Measurements from ENCODE around the gene POU6F2.
"Not testable (repeated sequence)": the region's sequence is repeated elsewhere in the genome, so short reads cannot be mapped to it uniquely, and the experiment has no call there.

POU6F2 gene

DNA sequence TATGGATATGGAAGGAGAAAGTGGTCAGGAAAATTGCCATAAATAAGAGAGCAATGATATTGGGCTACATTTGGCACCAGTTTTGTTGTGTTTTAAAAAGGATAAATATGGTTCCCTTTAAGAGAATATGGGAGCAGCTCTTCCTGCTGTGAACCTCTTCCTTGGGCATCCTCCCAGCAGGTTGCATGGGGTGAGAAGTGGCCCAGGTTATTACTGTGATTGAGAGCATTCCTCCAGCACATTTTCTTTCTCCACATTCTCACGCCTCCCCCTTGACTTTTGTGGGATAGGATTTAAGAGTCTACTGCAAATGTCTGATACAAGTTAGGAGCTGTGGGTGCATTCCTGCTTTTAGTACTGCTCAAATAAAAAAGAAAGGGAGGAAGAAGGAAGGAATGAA, 214.8 kb downstream of the POU6F2 start:
- DNase-seq (no peak), ATAC-seq (no peak)
- Mint-ChIP-seq H3K27me3 (peaks cover 3% of the 10 kb centered on the region), H3K4me1 (no peaks in the 10 kb centered on the region), H3K36me3 (ENCODE audit: low read depth) (no peaks in the 10 kb centered on the region), H3K27ac (no peak overlapping the region), H3K9me3 (no peaks in the 10 kb centered on the region), H3K4me3 (no peak overlapping the region)

- not testable (repeated sequence) for H3K27ac Mint-ChIP-seq; H3K36me3 Mint-ChIP-seq (ENCODE audit: low read depth); H3K4me3 Mint-ChIP-seq; ATAC-seq; H3K9me3 Mint-ChIP-seq; H3K4me1 Mint-ChIP-seq; H3K27me3 Mint-ChIP-seq; DNase-seq
These were observed 216.7 kb downstream of the POU6F2 start for GRCh38 chr7:39194388-39194787.

DNA sequence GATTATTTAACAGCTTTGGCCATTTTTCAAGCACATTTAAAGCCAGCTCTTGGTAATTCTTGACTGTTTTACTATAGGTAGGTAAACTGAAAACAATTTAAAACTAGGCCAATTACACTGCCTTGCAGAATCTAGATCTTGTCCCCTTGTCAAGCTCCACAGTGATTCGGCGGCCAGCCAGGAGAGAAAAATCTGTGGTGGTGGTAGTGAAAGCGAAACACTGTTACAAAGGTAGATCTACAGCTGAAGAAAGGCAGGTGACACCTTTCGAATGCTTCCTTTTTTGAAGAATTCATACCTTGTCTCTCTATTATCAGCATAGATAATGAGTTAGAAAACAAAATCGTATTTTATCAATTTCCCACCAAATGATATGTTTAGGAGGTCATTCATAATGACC, 218.3 kb downstream of the POU6F2 start:
- ATAC-seq (no peak), DNase-seq (no peak)
- peaks cover 3% of the 10 kb centered on the region for H3K27me3 Mint-ChIP-seq
- H3K36me3 Mint-ChIP-seq (ENCODE audit: low read depth) = no peaks in the 10 kb centered on the region
- no peak overlapping the region for H3K4me3 Mint-ChIP-seq
- no peaks in the 10 kb centered on the region for H3K9me3 Mint-ChIP-seq
- H3K27ac Mint-ChIP-seq = no peak overlapping the region
- no peaks in the 10 kb centered on the region for H3K4me1 Mint-ChIP-seq

DNA sequence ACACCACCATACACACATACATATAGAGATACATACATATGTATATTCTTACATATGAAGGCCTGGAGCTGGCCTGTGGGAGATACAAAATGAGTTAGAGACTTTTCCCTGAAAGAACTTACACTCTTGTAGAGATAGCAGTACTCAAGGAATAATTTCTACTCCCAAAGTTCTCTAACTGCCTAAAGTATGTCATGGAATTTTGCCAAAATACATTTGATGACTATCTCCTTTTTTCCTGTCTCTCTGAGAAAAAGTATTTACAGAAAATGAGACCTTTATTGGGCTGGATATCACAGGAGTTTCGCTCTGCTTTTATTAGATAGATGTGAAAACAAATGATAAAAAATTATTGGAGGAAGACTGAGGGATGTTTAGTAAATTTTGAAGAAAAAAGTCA, 220.1 kb downstream of the POU6F2 start:
- Mint-ChIP-seq H3K27me3 (no peaks in the 10 kb centered on the region), H3K4me1 (no peaks in the 10 kb centered on the region), H3K9me3 (no peaks in the 10 kb centered on the region), H3K27ac (no peak overlapping the region), H3K4me3 (no peak overlapping the region), H3K36me3 (ENCODE audit: low read depth) (no peaks in the 10 kb centered on the region)
- ATAC-seq (no peak), DNase-seq (no peak)

DNA sequence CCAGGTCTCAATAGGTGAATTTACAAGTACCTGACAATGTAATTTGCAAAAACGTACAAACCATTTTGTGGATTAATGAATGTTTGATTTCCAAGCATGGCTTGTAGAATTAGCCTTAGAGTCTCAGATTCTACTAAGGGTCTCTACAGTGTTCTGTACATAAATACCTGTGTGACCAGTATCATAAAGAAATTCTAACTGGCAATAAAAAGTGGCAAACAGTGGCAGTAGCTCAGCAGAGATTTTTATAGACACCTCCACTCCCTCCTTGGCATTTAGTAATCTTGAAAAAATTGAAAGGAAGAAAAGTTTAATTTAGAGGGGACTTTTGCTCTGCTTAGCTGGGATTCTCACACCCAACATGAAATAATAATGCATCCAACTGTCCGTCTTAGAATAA, 220.8 kb downstream of the POU6F2 start:
- DNase-seq = no peak
- H3K9me3 Mint-ChIP-seq = no peaks in the 10 kb centered on the region
- no peak overlapping the region for H3K4me3 Mint-ChIP-seq
- H3K27me3 Mint-ChIP-seq = no peaks in the 10 kb centered on the region
- no peak for ATAC-seq
- H3K27ac Mint-ChIP-seq = no peak overlapping the region
- H3K36me3 Mint-ChIP-seq (ENCODE audit: low read depth) = no peaks in the 10 kb centered on the region
- no peaks in the 10 kb centered on the region for H3K4me1 Mint-ChIP-seq

DNA sequence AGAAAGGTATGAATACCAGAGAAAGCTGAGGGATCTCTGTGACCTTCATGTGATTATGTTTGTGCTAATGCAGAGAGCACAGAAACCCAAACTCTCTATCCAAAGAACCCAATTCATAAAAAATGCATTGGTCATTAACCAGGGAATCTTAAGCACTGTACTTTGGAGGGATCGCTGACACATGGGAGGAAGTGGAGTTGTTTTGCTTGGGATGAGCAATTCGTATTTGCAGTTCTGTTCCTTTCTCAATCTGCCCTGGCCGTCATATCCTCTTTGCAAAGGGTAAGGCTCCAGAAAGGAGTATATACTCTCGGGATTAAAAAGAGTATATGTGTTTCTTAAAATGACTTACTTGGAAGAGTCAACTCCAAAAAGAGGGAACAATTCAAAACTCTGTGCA, 221.3 kb downstream of the POU6F2 start:
- Mint-ChIP-seq H3K4me1 (no peaks in the 10 kb centered on the region), H3K36me3 (ENCODE audit: low read depth) (no peaks in the 10 kb centered on the region), H3K9me3 (no peaks in the 10 kb centered on the region), H3K4me3 (no peak overlapping the region), H3K27ac (no peak overlapping the region), H3K27me3 (no peaks in the 10 kb centered on the region)
- DNase-seq = no peak
- no peak for ATAC-seq

GRCh38 chr7:39199951-39200350, 222.2 kb downstream of the POU6F2 start:
- no peaks in the 10 kb centered on the region for H3K36me3 Mint-ChIP-seq (ENCODE audit: low read depth)
- ATAC-seq (no peak), DNase-seq (no peak)
- no peaks in the 10 kb centered on the region for H3K27me3 Mint-ChIP-seq
- H3K9me3 Mint-ChIP-seq = no peaks in the 10 kb centered on the region
- no peak overlapping the region for H3K4me3 Mint-ChIP-seq
- no peaks in the 10 kb centered on the region for H3K4me1 Mint-ChIP-seq
- no peak overlapping the region for H3K27ac Mint-ChIP-seq

DNA sequence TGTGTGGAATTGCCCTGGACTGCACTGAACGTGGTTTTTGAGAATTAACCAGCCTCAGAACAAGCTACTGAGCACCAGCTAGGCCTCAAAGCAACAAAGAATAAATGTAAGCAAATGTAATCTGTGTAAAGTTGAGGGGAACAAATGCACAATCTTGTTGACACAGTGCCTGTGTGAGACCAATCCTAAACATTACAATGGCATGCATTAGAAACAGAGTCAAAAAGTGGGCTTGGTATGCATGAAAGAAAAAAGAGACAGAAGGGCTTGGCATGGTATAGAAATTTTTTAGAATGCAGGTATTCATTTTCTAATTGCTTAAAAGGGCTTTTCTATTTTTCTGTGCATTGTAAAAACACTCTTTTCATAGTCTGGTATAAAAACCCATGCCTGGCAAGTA, 224.3 kb downstream of the POU6F2 start:
- no peaks in the 10 kb centered on the region for H3K9me3 Mint-ChIP-seq
- H3K36me3 Mint-ChIP-seq (ENCODE audit: low read depth) = no peaks in the 10 kb centered on the region
- H3K4me1 Mint-ChIP-seq = no peaks in the 10 kb centered on the region
- DNase-seq (no peak), ATAC-seq (no peak)
- H3K27ac Mint-ChIP-seq = no peak overlapping the region
- no peak overlapping the region for H3K4me3 Mint-ChIP-seq
- no peaks in the 10 kb centered on the region for H3K27me3 Mint-ChIP-seq

DNA sequence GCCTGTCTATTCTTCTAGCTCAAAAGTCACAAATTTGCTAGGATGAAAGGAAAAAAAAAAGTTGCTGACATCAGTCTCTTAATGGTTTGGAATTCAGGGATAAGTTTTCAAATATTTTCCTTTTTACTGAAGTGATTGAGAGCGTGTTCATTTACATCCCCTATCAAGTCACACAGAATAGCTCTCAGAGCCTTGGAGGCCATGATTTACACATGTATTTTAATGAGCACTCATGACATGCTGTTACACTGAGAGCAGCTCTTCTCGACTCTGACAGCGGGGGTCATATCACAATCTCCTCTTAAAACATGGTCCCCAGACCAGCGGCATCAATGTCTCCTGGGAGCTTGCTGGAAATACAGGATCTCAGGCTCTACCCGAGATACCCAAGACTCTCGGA, 232.7 kb downstream of the POU6F2 start:
- no peaks in the 10 kb centered on the region for H3K4me1 Mint-ChIP-seq
- DNase-seq (no peak), ATAC-seq (no peak)
- H3K27ac Mint-ChIP-seq = no peak overlapping the region
- H3K36me3 Mint-ChIP-seq (ENCODE audit: low read depth) = no peaks in the 10 kb centered on the region
- no peaks in the 10 kb centered on the region for H3K27me3 Mint-ChIP-seq
- no peak overlapping the region for H3K4me3 Mint-ChIP-seq
- no peaks in the 10 kb centered on the region for H3K9me3 Mint-ChIP-seq

DNA sequence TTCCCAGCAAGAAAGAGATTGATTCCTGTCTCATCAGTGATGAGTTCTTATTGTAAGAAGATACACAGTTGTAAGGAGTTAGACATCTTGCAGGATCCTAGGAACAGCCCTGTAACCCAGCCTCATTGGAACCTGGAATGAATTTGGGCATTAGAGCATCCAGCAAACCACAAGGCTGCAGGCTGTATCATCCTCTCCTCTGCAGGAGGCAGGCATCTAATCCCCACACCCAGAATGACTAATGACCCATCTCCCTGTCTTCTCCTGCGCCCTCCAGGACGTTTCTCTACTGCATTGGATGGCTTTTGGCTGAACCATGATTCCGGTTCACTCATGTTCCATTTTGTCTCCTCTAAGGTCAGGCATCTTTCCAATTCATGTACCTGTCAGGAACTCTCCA, 233.9 kb downstream of the POU6F2 start:
- DNase-seq (no peak), ATAC-seq (no peak)
- Mint-ChIP-seq H3K4me3 (no peak overlapping the region), H3K36me3 (ENCODE audit: low read depth) (no peaks in the 10 kb centered on the region), H3K27ac (no peak overlapping the region), H3K27me3 (peaks cover 2% of the 10 kb centered on the region), H3K9me3 (no peaks in the 10 kb centered on the region), H3K4me1 (no peaks in the 10 kb centered on the region)

DNA sequence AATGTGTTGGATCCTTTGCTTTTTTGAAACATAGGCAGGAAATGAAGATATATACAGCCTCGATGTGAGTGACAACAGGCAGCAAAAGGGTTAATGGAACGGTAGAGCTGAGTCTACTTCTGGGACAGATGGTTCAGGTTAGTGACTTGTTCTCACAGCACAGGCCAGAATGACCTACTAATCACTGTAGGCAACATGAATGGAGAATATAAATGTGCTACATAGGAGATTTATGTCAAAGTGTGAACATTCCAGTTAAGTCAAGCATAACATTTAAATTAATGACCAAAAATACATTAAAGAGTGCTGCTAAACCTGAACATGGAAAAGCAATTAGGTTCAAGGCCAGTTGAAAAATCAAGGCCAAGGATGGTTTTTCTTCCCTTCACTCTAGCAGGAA, 235.2 kb downstream of the POU6F2 start:
- H3K27ac Mint-ChIP-seq = no peak overlapping the region
- H3K36me3 Mint-ChIP-seq (ENCODE audit: low read depth) = no peaks in the 10 kb centered on the region
- DNase-seq = no peak
- H3K9me3 Mint-ChIP-seq = no peaks in the 10 kb centered on the region
- H3K4me3 Mint-ChIP-seq = no peak overlapping the region
- H3K4me1 Mint-ChIP-seq = no peaks in the 10 kb centered on the region
- ATAC-seq = no peak
- H3K27me3 Mint-ChIP-seq = peaks cover 2% of the 10 kb centered on the region

DNA sequence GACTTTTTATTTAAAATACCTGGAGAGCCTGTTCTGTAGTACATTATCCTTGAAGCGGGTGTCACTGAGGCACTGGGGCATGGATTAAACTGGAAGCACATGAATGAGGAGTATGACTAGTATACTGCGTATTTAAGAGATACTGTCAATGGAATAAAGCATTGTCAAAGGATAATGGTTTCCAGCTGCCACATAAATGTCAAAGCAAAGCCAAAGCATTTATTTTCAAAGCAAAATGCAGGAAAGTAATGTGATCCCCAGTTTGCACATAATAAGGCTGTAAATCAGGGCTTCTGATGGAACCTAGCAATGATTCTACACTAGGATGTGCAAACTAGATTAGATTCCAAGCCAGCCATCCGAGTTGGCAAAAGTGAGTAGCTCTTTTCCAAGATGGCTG, 240.1 kb downstream of the POU6F2 start:
- Mint-ChIP-seq H3K36me3 (ENCODE audit: low read depth) (no peaks in the 10 kb centered on the region), H3K4me1 (no peaks in the 10 kb centered on the region), H3K27me3 (peaks cover 2% of the 10 kb centered on the region), H3K4me3 (no peak overlapping the region), H3K9me3 (peaks cover 3% of the 10 kb centered on the region), H3K27ac (no peak overlapping the region)
- DNase-seq (no peak), ATAC-seq (no peak)

DNA sequence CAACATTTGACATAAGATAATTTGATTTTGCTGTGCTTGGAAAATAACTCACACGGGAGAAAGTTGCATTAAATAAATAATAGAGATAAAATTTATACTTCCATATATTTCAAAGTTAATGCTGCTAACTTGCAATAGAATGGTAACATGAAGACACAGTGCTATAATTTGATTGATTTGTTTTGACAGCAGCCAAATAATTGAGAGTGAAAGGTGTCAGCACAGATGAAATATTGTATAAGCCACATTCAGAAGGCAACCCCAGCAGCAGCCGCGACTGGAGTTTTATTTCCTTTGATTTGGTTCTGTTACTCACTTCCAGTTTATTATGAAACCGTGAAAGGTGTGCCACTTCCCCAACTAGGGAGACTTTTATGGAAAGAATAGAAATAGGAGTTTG, 242.2 kb downstream of the POU6F2 start:
- H3K4me3 Mint-ChIP-seq = no peak overlapping the region
- peaks cover 2% of the 10 kb centered on the region for H3K27me3 Mint-ChIP-seq
- no peaks in the 10 kb centered on the region for H3K36me3 Mint-ChIP-seq (ENCODE audit: low read depth)
- H3K4me1 Mint-ChIP-seq = no peaks in the 10 kb centered on the region
- H3K9me3 Mint-ChIP-seq = peaks cover 3% of the 10 kb centered on the region
- no peak for DNase-seq
- no peak for ATAC-seq
- H3K27ac Mint-ChIP-seq = no peak overlapping the region

- no peak for ATAC-seq
- H3K36me3 Mint-ChIP-seq (ENCODE audit: low read depth) = no peaks in the 10 kb centered on the region
- no peak for DNase-seq
- no peak overlapping the region for H3K4me3 Mint-ChIP-seq
- peaks cover 3% of the 10 kb centered on the region for H3K9me3 Mint-ChIP-seq
- no peak overlapping the region for H3K27ac Mint-ChIP-seq
- H3K4me1 Mint-ChIP-seq = no peaks in the 10 kb centered on the region
- H3K27me3 Mint-ChIP-seq = no peaks in the 10 kb centered on the region
These were observed 244.2 kb downstream of the POU6F2 start for GRCh38 chr7:39221901-39222300.

DNA sequence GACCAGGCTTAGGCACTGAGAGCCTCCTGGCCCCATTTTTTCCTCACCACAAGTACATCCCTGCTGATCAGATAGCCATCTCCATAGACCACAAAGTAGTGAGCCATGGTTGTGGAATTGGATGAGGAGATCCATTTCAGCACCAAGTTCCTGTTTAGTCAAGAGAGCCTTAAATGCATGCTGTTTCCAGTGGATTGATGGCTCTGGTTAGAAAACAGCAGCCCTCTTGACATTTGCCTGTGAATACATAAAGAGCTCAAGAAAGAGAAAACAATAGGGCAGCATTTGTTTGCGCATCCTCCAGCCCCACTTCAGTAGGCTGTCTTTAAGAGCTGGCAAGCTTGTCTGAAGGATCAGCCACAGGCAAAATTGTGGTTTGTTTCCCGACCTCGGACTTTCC, 251.2 kb downstream of the POU6F2 start:
- Mint-ChIP-seq H3K27ac (no peak overlapping the region), H3K4me1 (no peaks in the 10 kb centered on the region), H3K9me3 (no peaks in the 10 kb centered on the region), H3K4me3 (no peak overlapping the region), H3K27me3 (no peaks in the 10 kb centered on the region), H3K36me3 (ENCODE audit: low read depth) (no peaks in the 10 kb centered on the region)
- ATAC-seq = no peak
- no peak for DNase-seq

GRCh38 chr7:39233851-39234529, 256.3 kb downstream of the POU6F2 start:
- Mint-ChIP-seq H3K36me3 (ENCODE audit: low read depth) (no peaks in the 10 kb centered on the region), H3K4me3 (no peak overlapping the region), H3K4me1 (no peaks in the 10 kb centered on the region), H3K9me3 (no peaks in the 10 kb centered on the region), H3K27ac (no peak overlapping the region), H3K27me3 (peaks cover 4% of the 10 kb centered on the region)
- no peak for ATAC-seq
- DNase-seq = no peak
